H9 (cell line): ENCODE results near the gene SIGLEC1. TPM values are rescaled to one million over a fixed set of nuclear protein-coding genes. Genes with fewer than 3 reads are reported as not detected.

ENCODE experiments used
- DNase-seq: peaks from one replicate; pipeline ENCODE4 v3.0.0-alpha.2; 2017
- H2AFZ ChIP-seq: one replicate; pipeline ENCODE4 v1.6.1; 2013; ENCODE audit warnings: mild to moderate bottlenecking, low read length, control low read depth, moderate library complexity
- H2AK5ac ChIP-seq: 2 replicates; pipeline ENCODE4 v1.6.1; 2013; ENCODE audit warnings: low read length, control low read depth, mixed read lengths; ENCODE audit not compliant: insufficient read length
- H2BK120ac ChIP-seq: one replicate; pipeline ENCODE4 v1.6.1; 2013; ENCODE audit warnings: low read depth, mild to moderate bottlenecking, low read length, control low read depth, inconsistent platforms; ENCODE audit not compliant: poor library complexity, severe bottlenecking
- H2BK12ac ChIP-seq: 2 replicates; pipeline ENCODE4 v1.6.1; 2013; ENCODE audit warnings: low read length, control low read depth, mixed read lengths, low read depth; ENCODE audit not compliant: insufficient read length
- H2BK15ac ChIP-seq: 2 replicates; pipeline ENCODE4 v1.6.1; 2013; ENCODE audit warnings: low read depth, low read length, control low read depth
- H2BK20ac ChIP-seq: one replicate; pipeline ENCODE4 v1.6.1; 2013; ENCODE audit warnings: low read depth, mild to moderate bottlenecking, low read length, control low read depth, inconsistent platforms; ENCODE audit not compliant: poor library complexity, severe bottlenecking
- H2BK5ac ChIP-seq: 2 replicates; pipeline ENCODE4 v1.6.1; 2013; ENCODE audit warnings: low read length, control low read depth, mixed read lengths; ENCODE audit not compliant: insufficient read length
- H3K14ac ChIP-seq: 2 replicates; pipeline ENCODE4 v1.6.1; 2013; ENCODE audit warnings: low read length, control low read depth; ENCODE audit not compliant: insufficient read depth
- H3K18ac ChIP-seq: 2 replicates; pipeline ENCODE4 v1.6.1; 2013; ENCODE audit warnings: low read depth, mild to moderate bottlenecking, mixed read lengths, low read length, control low read depth; ENCODE audit not compliant: insufficient read length
- H3K23ac ChIP-seq: 2 replicates; pipeline ENCODE4 v1.6.1; 2013; ENCODE audit warnings: low read length, control low read depth, mixed read lengths, low read depth; ENCODE audit not compliant: insufficient read length
- H3K23me2 ChIP-seq: 2 replicates; pipeline ENCODE4 v1.6.1; 2013; ENCODE audit warnings: low read depth, mild to moderate bottlenecking, mixed read lengths, low read length, control low read depth; ENCODE audit not compliant: insufficient read length, poor library complexity, severe bottlenecking
- H3K27ac ChIP-seq: 2 replicates; pipeline ENCODE4 v1.5.1; 2013; ENCODE audit warnings: low read length, control low read depth, mixed read lengths, low read depth; ENCODE audit not compliant: insufficient read length
- H3K27me3 ChIP-seq: 2 replicates; pipeline ENCODE4 v1.6.1; 2013; ENCODE audit warnings: low read length, control low read depth, inconsistent platforms; ENCODE audit not compliant: insufficient read depth
- H3K4ac ChIP-seq: 2 replicates; pipeline ENCODE4 v1.6.1; 2013; ENCODE audit warnings: low read depth, mild to moderate bottlenecking, control low read depth, inconsistent platforms, low read length, moderate library complexity
- H3K4me1 ChIP-seq: 2 replicates; pipeline ENCODE4 v1.6.1; 2013; ENCODE audit warnings: low read length, control low read depth, inconsistent platforms; ENCODE audit not compliant: insufficient read depth
- H3K4me2 ChIP-seq: 2 replicates; pipeline ENCODE4 v1.6.1; 2013; ENCODE audit warnings: low read length, control low read depth, mixed read lengths; ENCODE audit not compliant: insufficient read length, insufficient read depth
- H3K56ac ChIP-seq: 2 replicates; pipeline ENCODE4 v1.6.1; 2013; ENCODE audit warnings: low read depth, mild to moderate bottlenecking, mixed read lengths, low read length, control low read depth; ENCODE audit not compliant: insufficient read length
- H3K79me1 ChIP-seq: 2 replicates; pipeline ENCODE4 v1.6.1; 2013; ENCODE audit warnings: low read depth, mild to moderate bottlenecking, moderate library complexity, low read length, control low read depth, inconsistent platforms; ENCODE audit not compliant: insufficient read depth, poor library complexity, severe bottlenecking
- H3K79me2 ChIP-seq: 2 replicates; pipeline ENCODE4 v1.6.1; 2013; ENCODE audit warnings: low read length, control low read depth, inconsistent platforms; ENCODE audit not compliant: insufficient read depth
- H3K9ac ChIP-seq: 2 replicates; pipeline ENCODE4 v1.6.1; 2013; ENCODE audit warnings: low read length, control low read depth, mixed read lengths; ENCODE audit not compliant: insufficient read length; ENCODE audit errors: extremely low read depth
- H3K9me3 ChIP-seq: one replicate; pipeline ENCODE4 v1.6.1; 2013; ENCODE audit warnings: low read depth, low read length, inconsistent platforms; ENCODE audit not compliant: control insufficient read depth
- H3T11ph ChIP-seq: one replicate; pipeline ENCODE4 v1.6.1; 2013; ENCODE audit warnings: mild to moderate bottlenecking, low read length, control low read depth, inconsistent platforms
- H4K20me1 ChIP-seq: one replicate; pipeline ENCODE4 v1.6.1; 2013; ENCODE audit not compliant: control insufficient read depth, insufficient read length, insufficient read depth
- H4K5ac ChIP-seq: 2 replicates; pipeline ENCODE4 v1.6.1; 2013; ENCODE audit warnings: low read depth, mild to moderate bottlenecking, mixed read lengths, low read length, control low read depth; ENCODE audit not compliant: insufficient read length
- H4K8ac ChIP-seq: replicated peaks from 2 replicates; pipeline ENCODE4 v1.6.1; 2013; ENCODE audit warnings: low read length, control low read depth, mixed read lengths, low read depth; ENCODE audit not compliant: insufficient read length
- H4K91ac ChIP-seq: 2 replicates; pipeline ENCODE4 v1.6.1; 2013; ENCODE audit warnings: low read depth, mild to moderate bottlenecking, moderate library complexity, mixed read lengths, low read length, control low read depth; ENCODE audit not compliant: insufficient read length
- H3K27ac Mint-ChIP-seq, 3 experiments: 2 replicates in 2 of 3; 3 replicates in 1 of 3; pipeline ENCODE4 v1.8.0; 2020 to 2021; ENCODE audit warnings: mixed read lengths in 3 of 3, mild to moderate bottlenecking in 1 of 3, moderate library complexity in 1 of 3
- H3K27me3 Mint-ChIP-seq: 2 replicates; pipeline ENCODE4 v1.8.0; 2021; ENCODE audit warnings: low read depth, mild to moderate bottlenecking, moderate library complexity, mixed read lengths
- H3K36me3 Mint-ChIP-seq, 3 experiments: 2 replicates in 2 of 3; 3 replicates in 1 of 3; pipeline ENCODE4 v1.8.0; 2020 to 2021; ENCODE audit warnings: low read depth in 3 of 3, mixed read lengths in 3 of 3; ENCODE audit not compliant: insufficient read depth in 1 of 3
- H3K4me1 Mint-ChIP-seq, 2 experiments: 2 replicates each; pipeline ENCODE4 v1.8.0; 2020; ENCODE audit warnings: mixed read lengths in 2 of 2
- H3K4me3 Mint-ChIP-seq, 2 experiments: 2 replicates in 1 of 2; 3 replicates in 1 of 2; pipeline ENCODE4 v1.8.0; 2020 to 2021; ENCODE audit warnings: mild to moderate bottlenecking in 2 of 2, mixed read lengths in 2 of 2, moderate library complexity in 1 of 2
- H3K9me3 Mint-ChIP-seq, 2 experiments: 2 replicates in 1 of 2; 3 replicates in 1 of 2; pipeline ENCODE4 v1.8.0; 2020; ENCODE audit warnings: mild to moderate bottlenecking in 2 of 2, mixed read lengths in 2 of 2, moderate library complexity in 1 of 2
- WGBS: extraction: QIAGEN DNeasy Blood & Tissue Kit; methylation state at CpG from one replicate; pipeline ENCODE4 v1.1.7; 2013; ENCODE audit warnings: missing lambda C conversion rate, low lambda C conversion rate, mixed read lengths; ENCODE audit not compliant: insufficient read length; ENCODE audit errors: extremely low coverage; 5-methylcytosine and 5-hydroxymethylcytosine counted together
- total RNA-seq: library from RNA; stranded (reverse); gene quantifications from 2 replicates; pipeline ENCODE4 v1.2.1, GENCODE V29; 2021
- TF ChIP-seq, protein P1 (sequence below): fragments of 200-600 bp; sonication (generic); conservative IDR thresholded peaks from 3 replicates; pipeline ENCODE4 v1.8.0; 2021; ENCODE audit warnings: antibody characterized with exemption, mild to moderate bottlenecking

SIGLEC1 gene
- total RNA-seq, 1 experiment from 2014 or later, result not detected

DNA sequence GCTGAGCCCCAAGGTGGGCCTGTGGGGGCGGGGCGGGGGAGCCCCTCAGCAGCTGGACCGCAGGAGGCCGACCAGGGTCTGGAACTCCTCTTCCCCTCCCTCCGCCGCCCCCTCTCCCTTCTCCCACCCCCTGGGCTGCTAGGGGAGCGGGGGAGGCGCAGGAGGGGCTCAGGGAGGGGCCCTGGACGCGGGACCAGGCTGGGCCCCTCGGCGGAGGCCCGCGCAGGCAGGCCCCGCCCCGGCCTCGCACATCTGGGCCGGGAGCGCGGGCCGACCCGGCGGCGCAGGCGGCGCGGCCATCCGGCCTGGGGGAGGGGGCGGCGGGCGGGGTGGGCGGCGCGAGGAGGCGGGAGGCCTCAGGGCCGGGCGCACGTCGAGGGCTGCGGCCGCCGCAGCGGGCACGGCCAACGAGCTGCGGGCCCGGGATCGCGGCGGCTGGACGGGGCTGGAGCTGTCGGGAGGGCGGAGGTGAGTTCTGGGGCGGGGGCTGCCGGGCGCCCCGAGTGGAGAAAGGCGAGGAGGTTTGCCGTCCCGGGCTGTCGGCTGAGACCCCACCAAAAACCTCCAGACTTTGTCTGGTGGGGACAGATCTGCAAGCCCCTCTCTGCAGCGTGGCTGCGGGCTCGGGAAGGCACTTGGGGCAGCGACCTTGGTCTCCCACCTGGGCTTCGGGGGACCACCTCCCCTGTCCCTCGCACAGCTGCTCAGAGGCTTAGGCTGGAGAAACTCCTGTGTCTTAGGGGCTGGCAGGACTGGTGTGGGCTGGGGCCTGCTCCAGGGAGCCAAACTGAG, 20.1 kb upstream of the SIGLEC1 start, which contains the start of gene HSPA12B:
Gene HSPA12B (plus strand): TSS at position 359 of the 792 bp plus-strand sequence. CDS start 5,990 bp downstream, outside the sequence.
- H2AFZ ChIP-seq, result no peak within 1 kb of the TSS
- no peak within 1 kb of the TSS for H2BK120ac ChIP-seq
- H2BK15ac ChIP-seq, result no peak within 1 kb of the TSS
- peak within 1 kb of the TSS; percentile 35 to 72 for H3K4me3 Mint-ChIP-seq
- no peaks in the 10 kb centered on the region for H3K79me2 ChIP-seq
- H3K79me1 ChIP-seq, result no peaks in the 10 kb centered on the region
- H3K18ac ChIP-seq, result peak within 1 kb of the TSS; percentile 46
- H3K4me1 ChIP-seq, result no peaks in the 10 kb centered on the region
- no peak within 1 kb of the TSS for H4K8ac ChIP-seq
- H3K9me3 Mint-ChIP-seq, result no peaks in the 10 kb centered on the region
- H2BK20ac ChIP-seq, result no peak within 1 kb of the TSS
- peak within 1 kb of the TSS in 1 of 3 experiments; percentile 7; a peak in 1 of 7 replicates for H3K27ac Mint-ChIP-seq
- no peak within 1 kb of the TSS for H2AK5ac ChIP-seq
- H3K27me3 Mint-ChIP-seq, result peaks cover 60% of the 10 kb centered on the region
- H3K4ac ChIP-seq, result no peak within 1 kb of the TSS
- peak within 1 kb of the TSS; percentile 15 for H3K4me2 ChIP-seq
- no peak within 1 kb of the TSS for H3T11ph ChIP-seq
- no peak within 1 kb of the TSS for H3K23ac ChIP-seq
- H4K91ac ChIP-seq, result no peak within 1 kb of the TSS
- no peak within 1 kb of the TSS for H2BK5ac ChIP-seq
- H3K14ac ChIP-seq, result peak within 1 kb of the TSS; percentile 64
- peak; percentile 56 for DNase-seq
- peaks cover 5 to 25% of the 10 kb centered on the region in 2 experiments for H3K4me1 Mint-ChIP-seq
- H3K9ac ChIP-seq, result no peak within 1 kb of the TSS
- H3K23me2 ChIP-seq, result no peaks in the 10 kb centered on the region
- H3K27me3 ChIP-seq, result no peaks in the 10 kb centered on the region; the same call in 1 of the 2 replicates
- H3K27ac ChIP-seq, result no peak within 1 kb of the TSS
- H3K56ac ChIP-seq, result no peak within 1 kb of the TSS
- WGBS, result no CpG with 5 or more reads among the region's 67 CpGs
- no peaks in the 10 kb centered on the region for H3K36me3 Mint-ChIP-seq
- TF ChIP-seq, protein P1, sequence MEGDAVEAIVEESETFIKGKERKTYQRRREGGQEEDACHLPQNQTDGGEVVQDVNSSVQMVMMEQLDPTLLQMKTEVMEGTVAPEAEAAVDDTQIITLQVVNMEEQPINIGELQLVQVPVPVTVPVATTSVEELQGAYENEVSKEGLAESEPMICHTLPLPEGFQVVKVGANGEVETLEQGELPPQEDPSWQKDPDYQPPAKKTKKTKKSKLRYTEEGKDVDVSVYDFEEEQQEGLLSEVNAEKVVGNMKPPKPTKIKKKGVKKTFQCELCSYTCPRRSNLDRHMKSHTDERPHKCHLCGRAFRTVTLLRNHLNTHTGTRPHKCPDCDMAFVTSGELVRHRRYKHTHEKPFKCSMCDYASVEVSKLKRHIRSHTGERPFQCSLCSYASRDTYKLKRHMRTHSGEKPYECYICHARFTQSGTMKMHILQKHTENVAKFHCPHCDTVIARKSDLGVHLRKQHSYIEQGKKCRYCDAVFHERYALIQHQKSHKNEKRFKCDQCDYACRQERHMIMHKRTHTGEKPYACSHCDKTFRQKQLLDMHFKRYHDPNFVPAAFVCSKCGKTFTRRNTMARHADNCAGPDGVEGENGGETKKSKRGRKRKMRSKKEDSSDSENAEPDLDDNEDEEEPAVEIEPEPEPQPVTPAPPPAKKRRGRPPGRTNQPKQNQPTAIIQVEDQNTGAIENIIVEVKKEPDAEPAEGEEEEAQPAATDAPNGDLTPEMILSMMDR, result no peak
- H4K5ac ChIP-seq, result no peak within 1 kb of the TSS
- H3K9me3 ChIP-seq, result no peaks in the 10 kb centered on the region
- peak within 1 kb of the TSS; percentile 51 for H2BK12ac ChIP-seq
- H4K20me1 ChIP-seq, result no peaks in the 10 kb centered on the region
